GM10266 (cell line): ENCODE measurements around the gene PCDHA1.
"Not testable (repeated sequence)": the region's sequence is repeated elsewhere in the genome, so short reads cannot be mapped to it uniquely, and the experiment has no call there.

Experiments used
- DNase-seq: peaks from one replicate; pipeline ENCODE4 v3.0.0; 2012; ENCODE audit errors: extremely low spot score
- CTCF ChIP-seq: IDR thresholded peaks from 2 replicates; pipeline ENCODE4 v1.5.1; 2012; ENCODE audit warnings: mild to moderate bottlenecking, low read depth; ENCODE audit not compliant: control insufficient read depth, insufficient read depth; ENCODE audit errors: missing control alignments

PCDHA1 gene

GRCh38 chr5:140840978-140841962 lies 55.3 kb downstream of the PCDHA1 start, which contains the start of gene PCDHA8:
TSS of gene PCDHA8 (plus strand) at chr5:140841187. CDS start at chr5:140841322, 135 bp downstream.
- no peak for TF ChIP-seq CTCF

GRCh38 chr5:140842798-140843733 lies 57.1 kb downstream of the PCDHA1 start:
- no peak for TF ChIP-seq CTCF

More at GRCh38 chr5:140840978-140841962, 55.3 kb downstream of the PCDHA1 start, which contains the start of gene PCDHA8:
- no peak for DNase-seq

GRCh38 chr5:140848139-140849102 lies 62.5 kb downstream of the PCDHA1 start, which contains the start of gene PCDHA9:
TSS of gene PCDHA9 (plus strand) at chr5:140848382. CDS start at chr5:140848496, 114 bp downstream.
- not testable (repeated sequence) for DNase-seq

More at GRCh38 chr5:140842798-140843733, 57.1 kb downstream of the PCDHA1 start:
- no peak for DNase-seq

- not testable (repeated sequence) for DNase-seq
Observed at GRCh38 chr5:140849831-140850634, 64.1 kb downstream of the PCDHA1 start.

- no peak for TF ChIP-seq CTCF
- DNase-seq, result no peak
Observed at GRCh38 chr5:140855772-140856674, 70.1 kb downstream of the PCDHA1 start, which contains the start of gene PCDHA10. TSS of gene PCDHA10 (plus strand) at chr5:140855897. CDS start at chr5:140856049, 152 bp downstream.

GRCh38 chr5:140857177-140857986 lies 71.4 kb downstream of the PCDHA1 start:
- no peak for TF ChIP-seq CTCF
- no peak for DNase-seq
